HG02571 (cell line): ENCODE data around the gene LCN15.
"Not testable (repeated sequence)": the region's sequence is repeated elsewhere in the genome, so short reads cannot be mapped to it uniquely, and the experiment has no call there.

Experiments used
- ATAC-seq: cut with Tn5 transposase; IDR thresholded peaks from one replicate; pipeline ENCODE4 v1.9.1; 2021; ENCODE audit warnings: mild to moderate bottlenecking, moderate library complexity; ENCODE audit not compliant: unreplicated experiment

LCN15 gene

GRCh38 chr9:136756134-136756438 is 8.2 kb downstream of the LCN15 start:
- ATAC-seq, result no peak

- not testable (repeated sequence) for ATAC-seq
Observed at GRCh38 chr9:136755302-136756133, 8.8 kb downstream of the LCN15 start.

- no peak for ATAC-seq
Observed at GRCh38 chr9:136754626-136755301, 9.6 kb downstream of the LCN15 start.

GRCh38 chr9:136754059-136754572 is 10.2 kb downstream of the LCN15 start:
- no peak for ATAC-seq

GRCh38 chr9:136753371-136754058 is 10.8 kb downstream of the LCN15 start:
- ATAC-seq, result no peak

GRCh38 chr9:136751814-136752213 is 12.5 kb downstream of the LCN15 start:
- ATAC-seq, result no peak

- ATAC-seq, result no peak
Observed at GRCh38 chr9:136751244-136751643, 13.1 kb downstream of the LCN15 start.

- ATAC-seq, result no peak
Observed at GRCh38 chr9:136750526-136750925, 13.8 kb downstream of the LCN15 start.

GRCh38 chr9:136748666-136749611 is 15.4 kb downstream of the LCN15 start:
- ATAC-seq, result no peak

GRCh38 chr9:136748201-136748600 is 16.1 kb downstream of the LCN15 start, which contains the start of gene LCN6:
Gene LCN6 (minus strand): TSS chr9:136748525. CDS start chr9:136748483, 42 bp downstream.
- ATAC-seq, result no peak

GRCh38 chr9:136747161-136748060 is 16.9 kb downstream of the LCN15 start:
- ATAC-seq, result no peak

- ATAC-seq, result no peak
Observed at GRCh38 chr9:136746621-136747020, 17.7 kb downstream of the LCN15 start.

- ATAC-seq, result no peak
Observed at GRCh38 chr9:136746155-136746490, 18.2 kb downstream of the LCN15 start.

- ATAC-seq, result no peak
Observed at GRCh38 chr9:136745389-136746154, 18.7 kb downstream of the LCN15 start.

- ATAC-seq, result no peak
Observed at GRCh38 chr9:136744773-136745172, 19.5 kb downstream of the LCN15 start.

- no peak for ATAC-seq
Observed at GRCh38 chr9:136743639-136744211, 20.6 kb downstream of the LCN15 start.

GRCh38 chr9:136742591-136743391 is 21.5 kb downstream of the LCN15 start, which contains the start of gene LCN10:
Gene LCN10 (minus strand): TSS chr9:136742940. CDS start chr9:136742903, 37 bp downstream.
- ATAC-seq, result no peak
